ENCODE data around the gene TENM3.
"Not testable (repeated sequence)": the region's sequence is repeated elsewhere in the genome, so short reads cannot be mapped to it uniquely, and the experiment has no call there.

Gene TENM3

DNA sequence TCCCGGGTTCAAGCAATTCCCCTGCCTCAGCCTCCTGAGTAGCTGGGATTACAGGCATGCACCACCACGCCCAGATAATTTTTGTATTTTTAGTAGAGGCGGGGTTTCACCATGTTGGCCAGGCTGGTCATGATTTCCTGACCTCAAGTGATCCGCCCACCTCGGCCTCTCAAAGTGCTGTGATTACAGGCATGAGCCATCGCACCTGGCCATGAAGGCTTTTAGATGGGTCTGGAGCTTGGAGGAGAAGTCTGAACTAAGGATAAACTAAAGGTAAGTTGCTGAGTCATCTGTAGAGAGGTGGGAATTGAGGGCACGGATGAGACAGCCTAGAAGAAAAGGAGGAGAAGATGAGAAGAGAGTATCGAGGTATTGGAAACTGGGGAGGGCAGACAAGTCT, at the start of gene TENM3:
Gene TENM3 (plus strand): TSS at position 199 of the 400 bp plus-strand sequence. CDS start 80,619 bp downstream, outside the sequence.
- H3K4me2 ChIP-seq (ENCODE audit: low read length); H3K36me3 ChIP-seq (ENCODE audit: control insufficient read depth, low read length); H3K9me3 ChIP-seq (ENCODE audit: control insufficient read depth, insufficient read depth, low read length): not testable (repeated sequence)

DNA sequence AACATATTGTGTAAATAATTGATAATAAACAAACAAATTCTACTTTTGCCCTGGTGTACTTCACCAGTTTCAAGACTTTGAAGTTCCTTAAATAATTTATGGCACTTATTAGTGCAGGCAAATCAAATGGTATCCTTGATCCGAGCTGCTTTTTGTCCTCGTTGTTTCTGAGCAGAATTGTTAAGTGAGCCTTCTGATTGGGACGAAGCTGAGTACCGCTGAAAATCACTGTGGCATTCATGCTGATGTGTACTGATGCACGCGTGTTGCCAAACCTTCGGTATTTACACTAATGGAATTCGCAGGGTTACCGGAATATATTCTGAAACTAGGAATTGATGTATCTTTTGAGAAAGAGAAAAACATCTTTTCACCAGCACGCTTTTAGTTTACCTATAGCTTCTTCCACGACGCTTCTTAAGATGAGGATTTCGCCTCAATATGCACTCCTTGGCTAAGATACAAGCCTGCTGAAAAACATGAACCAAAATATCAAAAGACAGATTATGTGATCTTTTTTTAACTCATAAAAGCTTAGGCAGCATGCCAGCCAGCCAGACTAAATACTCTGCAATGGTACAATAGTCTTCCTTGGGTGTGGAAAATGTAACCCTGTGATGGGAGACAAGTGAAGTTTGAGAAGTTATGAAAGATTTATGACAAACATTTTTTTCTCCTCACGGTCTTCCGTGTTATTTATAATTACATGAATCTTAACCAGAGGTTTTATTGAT, 48.9 kb upstream of the TENM3 start:
- H3K27ac ChIP-seq (ENCODE audit: low read depth, low read length), result no peak overlapping the region
- H3K4me2 ChIP-seq (ENCODE audit: low read length), result no peak overlapping the region
- H3K79me2 ChIP-seq (ENCODE audit: control insufficient read depth, low read length), result no peaks in the 10 kb centered on the region
- H3K4me3 ChIP-seq (ENCODE audit: low read length), result no peak overlapping the region
- TF ChIP-seq, protein P1, sequence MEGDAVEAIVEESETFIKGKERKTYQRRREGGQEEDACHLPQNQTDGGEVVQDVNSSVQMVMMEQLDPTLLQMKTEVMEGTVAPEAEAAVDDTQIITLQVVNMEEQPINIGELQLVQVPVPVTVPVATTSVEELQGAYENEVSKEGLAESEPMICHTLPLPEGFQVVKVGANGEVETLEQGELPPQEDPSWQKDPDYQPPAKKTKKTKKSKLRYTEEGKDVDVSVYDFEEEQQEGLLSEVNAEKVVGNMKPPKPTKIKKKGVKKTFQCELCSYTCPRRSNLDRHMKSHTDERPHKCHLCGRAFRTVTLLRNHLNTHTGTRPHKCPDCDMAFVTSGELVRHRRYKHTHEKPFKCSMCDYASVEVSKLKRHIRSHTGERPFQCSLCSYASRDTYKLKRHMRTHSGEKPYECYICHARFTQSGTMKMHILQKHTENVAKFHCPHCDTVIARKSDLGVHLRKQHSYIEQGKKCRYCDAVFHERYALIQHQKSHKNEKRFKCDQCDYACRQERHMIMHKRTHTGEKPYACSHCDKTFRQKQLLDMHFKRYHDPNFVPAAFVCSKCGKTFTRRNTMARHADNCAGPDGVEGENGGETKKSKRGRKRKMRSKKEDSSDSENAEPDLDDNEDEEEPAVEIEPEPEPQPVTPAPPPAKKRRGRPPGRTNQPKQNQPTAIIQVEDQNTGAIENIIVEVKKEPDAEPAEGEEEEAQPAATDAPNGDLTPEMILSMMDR (IDR thresholded peaks at IDR 0.05; ENCODE audit: low read depth, low read length, poor library complexity, severe bottlenecking), result no peak
- no peak for TF ChIP-seq EZH2phosphoT487 (IDR thresholded peaks at IDR 0.05; ENCODE audit: borderline replicate concordance, low read length)
- H4K20me1 ChIP-seq (ENCODE audit: control insufficient read depth, insufficient read depth, low read depth, low read length), result no peaks in the 10 kb centered on the region
- no peaks in the 10 kb centered on the region for H3K9me3 ChIP-seq (ENCODE audit: control insufficient read depth, insufficient read depth, low read length)
- no peaks in the 10 kb centered on the region for H3K4me1 ChIP-seq (ENCODE audit: control insufficient read depth, low read length)
- H3K27me3 ChIP-seq (ENCODE audit: control insufficient read depth, low read length), result no peaks in the 10 kb centered on the region
- H3F3A ChIP-seq (ENCODE audit: control insufficient read depth, insufficient read depth), result no peaks in the 10 kb centered on the region
- no peaks in the 10 kb centered on the region for H3K9me2 ChIP-seq (replicated peaks; ENCODE audit: control insufficient read depth, low read length)
- no peaks in the 10 kb centered on the region for H3K36me3 ChIP-seq (ENCODE audit: control insufficient read depth, low read length)

More for the DNA sequence above, at the start of gene TENM3:
- not testable (repeated sequence) for H3K4me1 ChIP-seq (ENCODE audit: control insufficient read depth, low read length); H3K79me2 ChIP-seq (ENCODE audit: control insufficient read depth, low read length); H3K9me2 ChIP-seq (replicated peaks; ENCODE audit: control insufficient read depth, low read length); H4K20me1 ChIP-seq (ENCODE audit: control insufficient read depth, insufficient read depth, low read depth, low read length); H3K27ac ChIP-seq (ENCODE audit: low read depth, low read length); H3K27me3 ChIP-seq (ENCODE audit: control insufficient read depth, low read length); H3K4me3 ChIP-seq (ENCODE audit: low read length); H3F3A ChIP-seq (ENCODE audit: control insufficient read depth, insufficient read depth)

DNA sequence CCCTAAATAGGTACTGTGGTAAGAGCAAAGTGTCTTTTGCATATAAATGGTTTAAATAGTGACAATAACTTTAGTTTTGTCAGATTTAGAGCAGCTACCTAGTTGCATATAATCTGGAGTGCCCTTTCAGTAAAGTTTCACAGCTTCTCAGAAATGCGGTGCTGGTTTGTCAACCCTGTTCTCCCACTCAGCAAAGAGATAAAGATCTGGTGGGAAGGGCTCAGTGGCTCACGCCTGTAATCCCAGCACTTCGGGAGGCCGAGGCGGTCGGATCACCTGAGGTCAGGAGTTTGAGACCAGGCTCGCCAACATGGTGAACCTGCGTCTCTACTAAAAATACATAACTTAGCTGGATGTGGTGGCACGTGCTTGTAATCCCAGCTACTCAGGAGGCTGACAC, 45.6 kb upstream of the TENM3 start:
- TF ChIP-seq EZH2phosphoT487 (IDR thresholded peaks at IDR 0.05; ENCODE audit: borderline replicate concordance, low read length), result no peak
- TF ChIP-seq, protein P1 (IDR thresholded peaks at IDR 0.05; ENCODE audit: low read depth, low read length, poor library complexity, severe bottlenecking), result no peak
- H3K4me3 ChIP-seq (ENCODE audit: low read length), result no peak overlapping the region

DNA sequence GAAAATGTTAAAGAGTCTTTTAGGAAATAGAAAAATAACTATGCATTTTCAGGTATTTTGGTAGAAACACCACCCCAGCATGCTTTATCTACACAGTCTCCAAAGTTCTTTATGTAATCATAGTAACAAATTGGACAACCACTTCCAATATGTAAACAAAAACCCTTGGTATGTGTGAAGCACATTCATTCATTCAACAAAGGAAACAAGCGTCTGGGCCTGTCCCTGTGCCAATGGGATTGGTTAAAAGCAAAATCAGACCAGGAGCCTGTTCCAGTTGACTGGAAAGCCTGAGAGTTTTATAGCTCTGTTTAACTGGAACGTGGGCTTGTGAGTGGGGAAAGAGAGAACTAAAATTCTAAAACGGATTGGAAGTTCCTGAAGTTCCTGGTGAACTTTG, 41.3 kb upstream of the TENM3 start:
- Histone ChIP-seq H3K9me3 (ENCODE audit: control insufficient read depth, insufficient read depth, low read length) (no peaks in the 10 kb centered on the region), H4K20me1 (ENCODE audit: control insufficient read depth, insufficient read depth, low read depth, low read length) (no peaks in the 10 kb centered on the region), H3K9me2 (replicated peaks; ENCODE audit: control insufficient read depth, low read length) (no peaks in the 10 kb centered on the region), H3K4me2 (ENCODE audit: low read length) (no peak overlapping the region), H3K36me3 (ENCODE audit: control insufficient read depth, low read length) (no peaks in the 10 kb centered on the region), H3K27ac (ENCODE audit: low read depth, low read length) (no peak overlapping the region), H3K27me3 (ENCODE audit: control insufficient read depth, low read length) (no peaks in the 10 kb centered on the region), H3K79me2 (ENCODE audit: control insufficient read depth, low read length) (no peaks in the 10 kb centered on the region), H3K4me3 (ENCODE audit: low read length) (no peak overlapping the region), H3F3A (ENCODE audit: control insufficient read depth, insufficient read depth) (no peaks in the 10 kb centered on the region), H3K4me1 (ENCODE audit: control insufficient read depth, low read length) (no peaks in the 10 kb centered on the region)
- TF ChIP-seq, protein P1 (IDR thresholded peaks at IDR 0.05; ENCODE audit: low read depth, low read length, poor library complexity, severe bottlenecking), result no peak
- no peak for TF ChIP-seq EZH2phosphoT487 (IDR thresholded peaks at IDR 0.05; ENCODE audit: borderline replicate concordance, low read length)

More for the DNA sequence above, 45.6 kb upstream of the TENM3 start:
- Histone ChIP-seq H3K36me3 (ENCODE audit: control insufficient read depth, low read length) (no peaks in the 10 kb centered on the region), H3F3A (ENCODE audit: control insufficient read depth, insufficient read depth) (no peaks in the 10 kb centered on the region), H3K27me3 (ENCODE audit: control insufficient read depth, low read length) (no peaks in the 10 kb centered on the region), H3K4me2 (ENCODE audit: low read length) (no peak overlapping the region), H3K4me1 (ENCODE audit: control insufficient read depth, low read length) (no peaks in the 10 kb centered on the region), H3K27ac (ENCODE audit: low read depth, low read length) (no peak overlapping the region), H3K9me3 (ENCODE audit: control insufficient read depth, insufficient read depth, low read length) (no peaks in the 10 kb centered on the region), H4K20me1 (ENCODE audit: control insufficient read depth, insufficient read depth, low read depth, low read length) (no peaks in the 10 kb centered on the region), H3K79me2 (ENCODE audit: control insufficient read depth, low read length) (no peaks in the 10 kb centered on the region), H3K9me2 (replicated peaks; ENCODE audit: control insufficient read depth, low read length) (no peaks in the 10 kb centered on the region)
